Colonic mucosa (tissue), 4 donors: ENCODE data around the gene PKNOX2. TPM values are rescaled to one million over a fixed set of nuclear protein-coding genes. Genes with fewer than 3 reads are reported as not detected.

Source experiments
- DNase-seq: peaks from one replicate; pipeline ENCODE4 v3.0.0-alpha.2; 2020
- H3K27ac ChIP-seq: fragments of 200-600 bp; one replicate; pipeline ENCODE4 v1.8.0; 2021
- H3K27me3 ChIP-seq: fragments of 200-600 bp; one replicate; pipeline ENCODE4 v1.8.0; 2021
- H3K36me3 ChIP-seq: fragments of 200-600 bp; one replicate; pipeline ENCODE4 v1.8.0; 2021
- H3K4me1 ChIP-seq: fragments of 200-600 bp; one replicate; pipeline ENCODE4 v1.8.0; 2021; ENCODE audit warnings: mild to moderate bottlenecking
- H3K4me3 ChIP-seq: fragments of 200-600 bp; one replicate; pipeline ENCODE4 v1.8.0; 2021
- H3K9ac ChIP-seq, 2 donors: one replicate each; pipeline ENCODE4 v1.7.0; 2013; ENCODE audit warnings: control low read depth in 2 of 2, low read depth in 2 of 2, low read length in 2 of 2
- H3K9me3 ChIP-seq: fragments of 200-600 bp; one replicate; pipeline ENCODE4 v1.8.0; 2021
- CTCF ChIP-seq: fragments of 200-600 bp; IDR thresholded peaks from one replicate; pipeline ENCODE4 v1.8.0; 2022; ENCODE audit warnings: antibody characterized with exemption, mild to moderate bottlenecking
- intact Hi-C: fragments of 100-400 bp; cut with DNase I; formaldehyde crosslinking; loops from one replicate; pipeline ENCODE4 v1.14.1; 2022
- total RNA-seq, 2 donors: library from RNA; stranded (reverse); fragmentation: NEBNext Ultra II Directional in 1 of 2; extraction: Animal tissue kit (Norgen Biotek cat#: 25700) in 1 of 2; gene quantifications; one replicate each; pipeline ENCODE4 v1.2.1, GENCODE V29; 2021
- donor health status: healthy.
- donor health status: DM: no; HTN: no; CAD: no.
- donor health status: DM: no; HTN: no; CAD: no.

PKNOX2 gene
- total RNA-seq, 2 donors from 2014 or later = 0.52 to 1.3 TPM

- intact Hi-C loops = no loop called here
- Histone ChIP-seq H3K9ac (no peak overlapping the region), H3K27ac (no peak overlapping the region), H3K9me3 (no peaks in the 10 kb centered on the region), H3K36me3 (no peaks in the 10 kb centered on the region), H3K27me3 (no peaks in the 10 kb centered on the region), H3K4me3 (no peak overlapping the region), H3K4me1 (no peaks in the 10 kb centered on the region)
- TF ChIP-seq CTCF = no peak
- no peak for DNase-seq
Observed at GRCh38 chr11:125393331-125393730, 228.8 kb downstream of the PKNOX2 start.

- DNase-seq = no peak
- Histone ChIP-seq H3K9me3 (no peaks in the 10 kb centered on the region), H3K9ac (no peak overlapping the region), H3K27me3 (no peaks in the 10 kb centered on the region), H3K36me3 (no peaks in the 10 kb centered on the region), H3K4me1 (no peaks in the 10 kb centered on the region), H3K27ac (no peak overlapping the region), H3K4me3 (no peak overlapping the region)
- intact Hi-C loops = no loop called here
- TF ChIP-seq CTCF = no peak
Observed at GRCh38 chr11:125394296-125394695, 229.7 kb downstream of the PKNOX2 start.

GRCh38 chr11:125397421-125397820, 232.9 kb downstream of the PKNOX2 start:
- intact Hi-C loops = no loop called here
- no peak overlapping the region for H3K4me3 ChIP-seq
- H3K9ac ChIP-seq = no peak overlapping the region
- H3K36me3 ChIP-seq = no peaks in the 10 kb centered on the region
- no peaks in the 10 kb centered on the region for H3K27me3 ChIP-seq
- no peak for TF ChIP-seq CTCF
- no peaks in the 10 kb centered on the region for H3K9me3 ChIP-seq
- H3K27ac ChIP-seq = no peak overlapping the region
- no peaks in the 10 kb centered on the region for H3K4me1 ChIP-seq
- no peak for DNase-seq

GRCh38 chr11:125398475-125398874, 233.9 kb downstream of the PKNOX2 start:
- no peaks in the 10 kb centered on the region for H3K36me3 ChIP-seq
- DNase-seq = no peak
- no peak overlapping the region for H3K27ac ChIP-seq
- H3K27me3 ChIP-seq = no peaks in the 10 kb centered on the region
- no peak overlapping the region for H3K9ac ChIP-seq
- H3K4me3 ChIP-seq = no peak overlapping the region
- TF ChIP-seq CTCF = no peak
- intact Hi-C loops = no loop called here
- no peaks in the 10 kb centered on the region for H3K9me3 ChIP-seq
- H3K4me1 ChIP-seq = no peaks in the 10 kb centered on the region

- H3K9me3 ChIP-seq = no peaks in the 10 kb centered on the region
- no peak for DNase-seq
- no peak overlapping the region for H3K4me3 ChIP-seq
- H3K27ac ChIP-seq = no peak overlapping the region
- intact Hi-C loops = no loop called here
- H3K27me3 ChIP-seq = no peaks in the 10 kb centered on the region
- no peaks in the 10 kb centered on the region for H3K36me3 ChIP-seq
- TF ChIP-seq CTCF = no peak
- no peak overlapping the region for H3K9ac ChIP-seq
- H3K4me1 ChIP-seq = no peaks in the 10 kb centered on the region
Observed at GRCh38 chr11:125398994-125399640, 234.6 kb downstream of the PKNOX2 start.
